ENCODE results near the gene KPRP.

The KPRP gene

GRCh38 chr1:152776361-152776760 is 18.5 kb downstream of the KPRP start:
- no peak for DNase-seq

DNA sequence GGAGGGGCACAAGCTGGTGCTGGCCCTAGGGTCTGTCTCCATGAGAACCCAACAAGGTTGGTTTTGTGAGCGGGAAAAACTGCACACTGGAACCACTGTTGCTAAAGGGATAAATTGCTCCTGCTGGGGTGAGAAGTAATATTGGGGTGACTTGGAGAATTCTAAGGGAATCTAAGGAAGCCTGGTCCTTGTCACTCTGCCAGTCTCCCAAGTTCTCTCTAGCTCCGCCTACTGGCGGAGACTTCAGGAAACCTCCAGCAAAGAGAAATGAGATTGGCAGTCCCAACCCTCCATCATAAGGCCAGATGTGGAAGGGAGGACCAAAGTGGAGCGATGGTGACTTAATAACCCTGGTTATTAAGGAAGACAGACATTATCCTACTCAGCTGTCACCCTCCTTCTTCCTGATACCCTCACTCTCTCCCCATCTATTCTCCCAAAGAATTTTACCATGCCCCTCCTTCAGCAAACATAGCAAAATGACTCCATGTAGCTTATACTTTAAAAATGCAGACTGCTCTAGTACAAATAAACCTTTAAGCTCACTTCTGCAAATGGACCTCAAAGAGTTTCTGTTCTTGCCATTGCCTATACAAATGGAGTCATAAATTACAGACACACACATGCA is 19.8 kb downstream of the KPRP start:
- no peak for DNase-seq

DNA sequence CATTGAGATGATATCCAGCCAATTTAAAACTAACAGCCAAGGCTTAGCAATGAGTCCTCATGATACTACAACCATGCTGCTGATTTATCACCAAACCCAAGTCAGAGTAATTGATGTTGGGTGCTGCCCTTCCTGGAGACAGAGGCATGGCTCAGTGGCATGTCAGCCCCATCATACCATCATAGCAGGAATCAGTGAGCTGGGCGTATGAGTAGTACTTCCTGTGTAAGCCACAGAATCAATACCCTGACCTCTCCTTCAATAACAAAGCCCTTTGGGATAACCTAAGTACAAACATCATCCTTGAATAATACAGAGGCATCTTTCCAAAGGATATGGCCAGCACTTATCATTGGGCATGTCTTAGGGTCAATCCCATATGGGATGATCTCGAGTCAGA is 25.3 kb downstream of the KPRP start:
- DNase-seq = no peak

GRCh38 chr1:152786077-152786476 is 28.3 kb downstream of the KPRP start, which contains the start of gene LCE1E:
Gene LCE1E (plus strand): TSS chr1:152786257. CDS start chr1:152787300, 1,043 bp downstream.
- no peak for DNase-seq

- no peak for DNase-seq
Observed at GRCh38 chr1:152795686-152796085, 37.9 kb downstream of the KPRP start.

DNA sequence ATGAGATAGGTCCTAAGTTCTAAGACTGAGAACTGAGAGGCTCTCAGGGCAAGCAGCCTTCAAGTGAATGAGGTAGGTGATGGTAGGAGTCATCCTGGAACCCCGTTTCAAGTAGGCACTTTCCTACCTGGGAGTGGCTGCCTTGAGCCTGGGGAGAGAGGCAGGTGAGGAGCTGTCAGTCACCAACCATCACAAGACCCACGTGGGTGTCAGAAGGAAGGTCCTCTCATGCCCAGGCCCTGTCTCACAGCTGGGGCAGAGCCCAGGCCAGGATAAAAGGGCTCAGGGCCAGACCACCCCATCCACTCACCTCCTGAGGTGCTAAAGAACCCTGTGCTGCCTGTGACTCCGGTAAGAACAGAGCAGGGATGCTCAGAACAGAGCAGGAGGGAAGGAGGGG is 38.6 kb downstream of the KPRP start, which contains the start of gene LCE1D:
Gene LCE1D, plus strand, starts transcription at position 301 of the 400 bp plus-strand sequence. CDS start 1,074 bp downstream, outside the sequence.
- DNase-seq = no peak

DNA sequence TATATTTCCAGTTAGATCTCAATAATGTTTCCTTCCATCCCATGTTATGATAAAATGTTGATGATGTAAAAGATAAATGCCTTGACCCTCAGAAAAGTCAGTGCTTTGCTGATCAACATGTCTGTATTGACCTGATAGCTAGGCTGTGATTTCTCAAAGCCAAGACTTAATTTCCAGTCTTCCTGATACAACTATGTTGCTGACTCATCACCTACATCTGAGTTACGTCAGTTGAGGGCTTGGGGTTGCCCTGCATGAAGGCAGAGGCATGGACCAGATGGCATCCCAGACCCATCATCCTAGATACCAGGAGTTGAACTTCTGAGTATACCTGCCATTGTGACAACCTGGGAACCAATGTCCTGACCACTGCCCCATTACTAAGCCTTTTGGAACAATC is 43.5 kb downstream of the KPRP start:
- no peak for DNase-seq

GRCh38 chr1:152806576-152806975 is 48.8 kb downstream of the KPRP start, which contains the start of gene LCE1C:
Gene LCE1C (minus strand): TSS chr1:152806651. CDS start chr1:152805478, 1,173 bp downstream.
- no peak for DNase-seq

DNA sequence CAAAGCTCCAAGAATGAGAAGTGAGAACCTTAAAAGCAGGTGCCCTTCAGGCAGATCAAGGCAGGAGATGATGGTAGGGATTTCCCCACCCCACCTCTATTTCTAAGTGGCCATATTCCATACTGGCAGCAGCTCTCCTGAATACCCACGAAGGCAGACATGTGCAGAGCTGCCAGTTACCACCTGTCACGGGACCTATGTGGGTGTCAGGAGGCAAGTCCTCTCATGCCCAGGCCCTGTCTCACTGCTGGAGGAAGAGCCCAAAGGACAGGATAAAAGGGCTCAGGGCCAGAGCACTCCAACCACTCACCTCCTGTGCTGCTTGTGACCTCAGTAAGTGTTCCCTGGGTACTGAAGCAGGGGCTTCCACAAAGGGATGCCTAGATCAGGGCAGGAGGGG is 53.2 kb downstream of the KPRP start:
- DNase-seq = no peak
